ENCODE results near the gene ZXDC.

GRCh38 chr3:126464997-126465396 lies 10.7 kb downstream of the ZXDC start:
- TF ChIP-seq, protein P1, sequence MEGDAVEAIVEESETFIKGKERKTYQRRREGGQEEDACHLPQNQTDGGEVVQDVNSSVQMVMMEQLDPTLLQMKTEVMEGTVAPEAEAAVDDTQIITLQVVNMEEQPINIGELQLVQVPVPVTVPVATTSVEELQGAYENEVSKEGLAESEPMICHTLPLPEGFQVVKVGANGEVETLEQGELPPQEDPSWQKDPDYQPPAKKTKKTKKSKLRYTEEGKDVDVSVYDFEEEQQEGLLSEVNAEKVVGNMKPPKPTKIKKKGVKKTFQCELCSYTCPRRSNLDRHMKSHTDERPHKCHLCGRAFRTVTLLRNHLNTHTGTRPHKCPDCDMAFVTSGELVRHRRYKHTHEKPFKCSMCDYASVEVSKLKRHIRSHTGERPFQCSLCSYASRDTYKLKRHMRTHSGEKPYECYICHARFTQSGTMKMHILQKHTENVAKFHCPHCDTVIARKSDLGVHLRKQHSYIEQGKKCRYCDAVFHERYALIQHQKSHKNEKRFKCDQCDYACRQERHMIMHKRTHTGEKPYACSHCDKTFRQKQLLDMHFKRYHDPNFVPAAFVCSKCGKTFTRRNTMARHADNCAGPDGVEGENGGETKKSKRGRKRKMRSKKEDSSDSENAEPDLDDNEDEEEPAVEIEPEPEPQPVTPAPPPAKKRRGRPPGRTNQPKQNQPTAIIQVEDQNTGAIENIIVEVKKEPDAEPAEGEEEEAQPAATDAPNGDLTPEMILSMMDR (IDR thresholded peaks at IDR 0.05) = no peak
- no peak for TF ChIP-seq POLR2A (IDR thresholded peaks at IDR 0.05)
- no peak for TF ChIP-seq POLR2AphosphoS5 (IDR thresholded peaks at IDR 0.05; ENCODE audit: insufficient read depth in 1 of 2, low read depth in 1 of 2)
